HG03095 (cell line): ENCODE data around the gene KAZALD1.

Experiments
- ATAC-seq: cut with Tn5 transposase; IDR thresholded peaks from one replicate; pipeline ENCODE4 v1.9.1; 2021; ENCODE audit warnings: moderate library complexity; ENCODE audit not compliant: unreplicated experiment

KAZALD1 gene

DNA sequence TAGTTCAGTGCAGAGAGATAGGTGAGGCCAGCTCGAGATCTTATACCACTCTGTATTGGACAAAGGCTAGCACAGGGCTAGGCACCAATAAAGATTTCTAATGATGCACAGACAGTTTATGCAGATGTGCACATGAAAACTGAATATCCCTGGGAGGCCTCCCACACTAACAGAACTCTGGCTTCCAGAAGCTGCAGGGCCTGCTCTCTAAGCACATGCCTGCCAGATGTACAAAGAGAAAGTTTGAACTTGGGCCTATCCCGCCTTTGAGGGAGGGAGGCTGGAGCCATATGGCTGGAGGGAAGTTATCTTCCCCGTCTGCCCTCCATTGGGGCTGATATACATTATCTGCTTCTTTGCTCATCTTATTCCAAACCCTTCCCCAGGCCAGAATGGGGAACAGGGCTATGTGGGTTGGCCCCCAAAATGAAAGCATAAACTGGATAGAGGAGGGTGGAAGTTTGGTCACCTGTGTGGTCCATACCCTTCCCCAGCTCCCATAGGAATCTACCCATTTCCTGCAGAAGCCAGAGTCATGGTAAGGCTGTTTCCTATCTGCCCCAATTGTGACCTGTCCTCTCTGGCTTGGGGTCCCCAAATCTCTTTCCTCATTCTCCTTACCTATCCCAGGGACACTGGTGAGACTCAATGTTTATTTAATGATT lies 3.8 kb downstream of the KAZALD1 start:
- no peak for ATAC-seq

GRCh38 chr10:101066146-101066895 lies 4.5 kb downstream of the KAZALD1 start:
- ATAC-seq = no peak

- no peak for ATAC-seq
Observed at GRCh38 chr10:101066896-101067355, 5.1 kb downstream of the KAZALD1 start.

DNA sequence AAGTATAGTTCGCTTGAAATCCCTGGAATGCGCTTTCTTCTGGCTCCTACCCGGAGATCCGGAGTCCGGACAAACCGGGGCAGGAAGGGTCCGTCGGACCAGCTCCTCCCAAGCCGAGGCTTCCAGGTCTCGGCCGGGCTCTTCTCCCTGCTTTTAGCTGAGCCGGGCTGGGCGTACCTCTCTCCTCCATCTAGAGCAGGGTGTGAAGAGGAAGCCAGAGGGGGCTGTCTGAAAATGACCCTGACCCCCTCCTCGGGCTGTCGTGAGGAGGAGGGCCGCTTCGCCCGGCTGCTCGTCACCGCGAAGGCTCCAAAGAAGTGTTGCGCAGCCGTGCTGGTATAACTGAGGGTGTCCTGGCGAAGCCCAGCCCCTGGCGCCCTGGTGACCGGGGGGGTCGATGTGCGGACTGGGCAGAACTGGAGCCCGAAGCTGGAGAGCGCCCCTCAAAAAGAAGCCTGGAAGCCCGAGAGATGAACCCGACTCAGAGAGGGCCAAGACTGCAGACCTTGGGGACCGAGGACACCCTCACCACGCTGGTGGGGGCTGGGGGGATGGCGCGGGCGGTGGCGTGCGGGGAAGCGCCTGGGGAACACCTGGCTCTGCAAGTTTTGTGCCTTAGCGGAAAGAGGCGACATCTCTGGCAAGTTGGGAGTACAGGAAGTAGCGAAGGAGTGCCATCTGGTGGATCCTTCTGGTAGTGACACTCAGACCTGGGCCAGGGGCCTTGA lies 5.7 kb downstream of the KAZALD1 start:
- no peak for ATAC-seq

DNA sequence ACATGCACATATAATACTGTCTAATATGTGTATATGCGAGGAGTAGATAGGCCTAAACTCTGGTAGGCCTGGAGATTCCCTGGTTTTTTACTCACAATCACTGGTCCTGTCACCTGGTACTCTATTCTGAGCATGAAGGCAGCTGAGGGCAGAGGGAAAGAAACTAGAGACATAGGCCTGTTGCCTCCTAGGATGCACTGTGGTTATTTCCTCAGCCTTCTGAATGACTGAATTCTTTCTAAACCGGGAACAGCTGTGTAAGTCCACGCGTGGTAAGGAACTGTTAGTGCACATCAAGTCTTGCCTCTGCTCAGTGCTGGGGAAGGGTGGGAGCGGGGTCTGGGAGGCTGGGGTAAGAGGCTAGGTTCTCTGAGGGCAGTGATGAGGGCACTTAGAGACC lies 7.7 kb downstream of the KAZALD1 start:
- ATAC-seq = no peak

- no peak for ATAC-seq
Observed at GRCh38 chr10:101070098-101070497, 8.3 kb downstream of the KAZALD1 start.

DNA sequence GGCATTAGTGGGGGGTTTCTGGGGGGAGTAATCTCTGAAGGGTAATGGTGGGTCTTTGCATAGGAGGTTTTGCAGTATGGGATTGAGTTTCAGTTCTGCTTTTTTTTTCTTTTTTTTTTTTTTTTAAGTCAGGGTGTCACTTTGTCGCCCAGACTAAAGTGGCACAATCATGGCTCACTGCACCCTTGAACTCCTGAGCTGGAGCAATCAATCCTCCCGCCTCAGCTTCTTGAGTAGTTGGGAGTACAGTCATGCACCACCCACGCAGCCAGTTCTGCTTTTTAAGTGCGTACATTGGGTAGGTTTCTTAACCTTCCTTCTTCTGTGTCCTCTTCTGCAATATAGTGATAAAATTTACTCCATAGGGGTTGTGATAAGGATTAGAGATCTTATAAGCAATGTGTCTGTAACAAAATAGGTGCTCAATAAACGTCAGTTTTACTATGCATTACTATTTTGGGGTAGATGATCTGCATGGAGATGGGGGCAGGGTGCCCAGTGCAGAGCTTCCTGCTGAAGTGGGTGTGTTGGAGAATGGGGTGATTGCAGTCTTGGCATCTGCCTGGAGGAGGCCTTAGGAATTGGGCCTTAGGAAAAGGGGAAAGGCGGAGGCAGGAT lies 9.6 kb downstream of the KAZALD1 start:
- ATAC-seq = no peak

- no peak for ATAC-seq
Observed at GRCh38 chr10:101071885-101072433, 10.2 kb downstream of the KAZALD1 start.

DNA sequence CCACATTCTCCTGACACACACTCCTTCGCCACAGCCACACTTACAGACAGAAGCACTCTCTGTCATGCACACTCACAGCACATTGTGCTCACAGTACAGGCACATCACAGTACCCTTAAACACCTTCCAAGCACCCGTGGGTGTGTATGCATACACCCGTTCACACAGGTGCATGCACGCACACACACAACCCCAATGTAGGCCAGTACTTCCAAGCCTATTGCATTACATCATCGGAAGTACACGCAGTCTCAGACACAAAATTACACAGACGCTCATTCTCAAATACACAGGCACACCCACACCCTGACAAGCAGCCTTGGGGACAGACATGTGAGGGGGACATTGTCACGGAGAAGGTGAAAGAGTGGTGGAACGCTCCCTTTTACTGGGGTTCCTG lies 11.1 kb downstream of the KAZALD1 start:
- ATAC-seq = no peak

DNA sequence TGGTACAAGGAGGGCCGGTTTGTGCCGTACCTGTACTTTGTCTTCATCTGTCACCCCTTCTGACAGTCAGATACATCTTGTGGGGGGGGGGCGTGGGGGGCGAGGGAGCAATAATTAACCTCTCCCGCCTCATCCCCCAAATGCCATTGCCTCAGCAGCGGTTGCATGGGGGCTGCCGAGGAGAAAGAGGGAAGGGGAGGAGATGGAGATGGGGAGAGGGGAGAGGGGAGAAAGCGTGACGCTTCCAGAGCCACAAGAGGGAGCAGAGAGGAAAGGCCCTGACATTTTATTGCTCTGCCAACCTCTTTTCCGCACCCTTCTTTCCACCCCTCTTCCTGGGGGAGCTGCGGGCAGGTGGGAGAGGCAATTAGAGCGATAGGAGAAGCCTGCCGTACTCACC lies 11.8 kb downstream of the KAZALD1 start:
- no peak for ATAC-seq

- no peak for ATAC-seq
Observed at GRCh38 chr10:101075775-101076174, 14.0 kb downstream of the KAZALD1 start.

DNA sequence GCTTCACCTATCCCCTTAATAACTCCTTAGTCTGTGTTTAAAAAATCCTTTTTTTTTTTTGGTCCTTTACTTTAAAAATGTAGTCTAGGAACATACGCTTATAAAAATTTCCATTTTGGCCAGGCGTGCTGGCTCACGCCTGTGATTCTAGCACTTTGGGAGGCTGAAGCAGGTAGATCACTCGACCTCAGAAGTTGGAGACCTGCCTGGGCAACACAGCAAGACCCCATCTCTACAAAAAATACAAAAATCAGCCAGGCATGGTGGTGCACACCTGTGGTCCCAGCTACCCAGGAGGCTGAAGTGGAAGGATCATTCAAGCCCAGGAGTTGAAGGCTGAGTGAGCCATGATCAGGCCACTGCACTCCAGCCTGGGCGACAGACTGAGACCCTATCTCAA lies 14.8 kb downstream of the KAZALD1 start:
- ATAC-seq = no peak

GRCh38 chr10:101079874-101080273 lies 18.1 kb downstream of the KAZALD1 start:
- ATAC-seq = no peak

GRCh38 chr10:101080933-101081931 lies 19.4 kb downstream of the KAZALD1 start:
- no peak for ATAC-seq

GRCh38 chr10:101085846-101086245 lies 24.1 kb downstream of the KAZALD1 start:
- no peak for ATAC-seq

DNA sequence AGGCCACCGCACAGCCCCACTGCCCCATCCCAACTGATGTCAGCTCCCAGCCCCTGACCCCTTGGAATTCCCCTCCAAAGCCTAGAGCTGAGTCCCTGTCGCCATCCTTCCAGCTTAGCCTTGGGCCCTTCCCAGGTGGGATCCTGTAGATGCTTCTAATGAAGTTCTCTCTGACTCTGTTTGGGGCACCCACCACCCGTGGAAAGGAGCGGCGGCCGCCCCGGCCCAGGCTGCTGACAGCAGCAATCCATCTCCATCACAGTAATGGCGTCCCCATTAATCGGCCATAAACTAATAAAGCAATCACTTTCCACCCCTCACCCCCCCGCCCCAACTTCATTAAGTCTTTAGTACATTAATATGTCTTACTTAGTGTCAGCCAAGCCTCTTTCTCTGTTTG lies 25.6 kb downstream of the KAZALD1 start:
- ATAC-seq = no peak

DNA sequence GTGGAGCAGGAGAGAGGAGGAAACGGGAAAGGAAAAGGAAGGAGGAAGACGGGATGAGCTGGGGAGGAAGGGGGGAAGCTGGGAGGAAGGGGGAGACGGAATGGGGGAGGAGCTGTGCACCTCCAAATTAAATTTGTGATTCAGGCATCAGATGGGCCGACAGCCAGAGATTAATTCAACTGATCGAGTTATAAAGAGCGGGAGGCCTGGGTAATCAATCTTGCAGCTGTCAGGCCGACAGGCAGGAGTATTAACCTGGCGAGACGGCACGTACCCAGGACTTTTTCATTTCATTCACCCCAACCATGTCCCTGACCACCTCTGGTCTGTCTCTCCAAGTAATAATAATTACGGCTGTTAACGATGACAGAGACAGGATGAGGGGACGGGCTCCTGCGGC lies 26.2 kb downstream of the KAZALD1 start:
- no peak for ATAC-seq

DNA sequence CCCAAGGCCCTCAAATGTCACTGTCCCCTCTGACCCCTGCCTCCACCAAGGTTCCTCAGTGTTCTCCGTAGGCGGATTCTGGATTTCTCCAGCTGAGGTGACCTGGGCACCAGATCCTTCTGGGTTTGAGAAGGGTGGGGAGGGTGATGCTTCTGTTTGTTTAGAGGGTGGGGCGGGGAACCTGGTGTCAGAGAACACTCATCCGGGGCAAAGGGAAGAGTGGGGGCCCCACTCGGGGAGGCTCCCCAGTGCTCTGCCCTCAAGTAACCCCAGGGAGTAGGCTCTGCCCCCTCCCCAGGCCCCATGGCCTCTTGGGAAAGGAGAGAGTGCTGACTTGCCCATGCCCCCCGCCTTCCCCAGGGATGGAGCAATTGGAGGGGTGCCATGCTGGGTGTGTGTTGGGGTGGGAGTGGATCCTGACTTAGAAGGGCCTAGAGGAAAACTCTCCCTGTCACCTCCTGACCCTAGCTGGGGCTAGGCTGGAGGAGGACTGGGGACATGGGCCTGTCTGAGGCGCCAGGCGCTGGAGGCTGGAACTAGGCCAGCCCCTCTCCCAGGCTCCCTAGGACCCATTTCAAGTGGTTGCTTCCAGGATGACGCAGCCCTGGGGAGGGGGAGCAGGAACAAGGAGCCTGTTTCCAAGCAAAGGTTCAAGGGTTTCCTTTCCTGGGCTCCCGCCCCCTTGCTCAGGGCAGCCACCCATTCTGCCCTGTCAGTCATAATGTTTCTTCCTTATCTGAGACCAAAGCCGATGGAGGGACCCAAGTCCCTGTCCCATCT lies 27.9 kb downstream of the KAZALD1 start:
- ATAC-seq = no peak

GRCh38 chr10:101090597-101090996 lies 28.8 kb downstream of the KAZALD1 start:
- ATAC-seq = no peak
